HEK293 (cell line): ENCODE measurements around the gene NMD3.

ENCODE experiments used
- EGR2 ChIP-seq: fragments of 450-650 bp; formaldehyde crosslinking; IDR thresholded peaks from 2 replicates; pipeline ENCODE4 v1.5.1; 2016; ENCODE audit warnings: low read depth, missing biosample characterization, missing genetic modification characterization
- YY1 ChIP-seq: fragments of 450-650 bp; formaldehyde crosslinking; IDR thresholded peaks from 2 replicates; pipeline ENCODE4 v1.5.1; 2018; ENCODE audit warnings: missing biosample characterization, missing genetic modification characterization
- ZBTB1 ChIP-seq: fragments of 450-650 bp; formaldehyde crosslinking; IDR thresholded peaks from 2 replicates; pipeline ENCODE4 v1.5.1; 2016; ENCODE audit warnings: missing biosample characterization, missing genetic modification characterization
- ZBTB11 ChIP-seq: fragments of 450-650 bp; formaldehyde crosslinking; conservative IDR thresholded peaks from 2 replicates; pipeline ENCODE4 v1.5.1; 2016; ENCODE audit warnings: low read depth, missing biosample characterization, missing genetic modification characterization
- ZNF132 ChIP-seq: fragments of 450-650 bp; formaldehyde crosslinking; IDR thresholded peaks from 2 replicates; pipeline ENCODE4 v1.5.1; 2017; ENCODE audit warnings: missing biosample characterization, missing genetic modification characterization, borderline replicate concordance
- ZNF138 ChIP-seq: fragments of 450-650 bp; formaldehyde crosslinking; IDR thresholded peaks from 2 replicates; pipeline ENCODE4 v1.5.1; 2016; ENCODE audit warnings: missing biosample characterization, missing genetic modification characterization, borderline replicate concordance
- ZNF16 ChIP-seq: fragments of 450-650 bp; formaldehyde crosslinking; IDR thresholded peaks from 2 replicates; pipeline ENCODE4 v1.5.1; 2016; ENCODE audit warnings: low read depth, missing biosample characterization, missing genetic modification characterization
- ZNF423 ChIP-seq: fragments of 450-650 bp; formaldehyde crosslinking; IDR thresholded peaks from 2 replicates; pipeline ENCODE4 v1.5.1; 2016; ENCODE audit warnings: missing biosample characterization, missing genetic modification characterization
- ZNF548 ChIP-seq: fragments of 450-650 bp; formaldehyde crosslinking; IDR thresholded peaks from 2 replicates; pipeline ENCODE4 v1.5.1; 2016; ENCODE audit warnings: missing biosample characterization, missing genetic modification characterization
- ZNF830 ChIP-seq: fragments of 450-650 bp; IDR thresholded peaks from 2 replicates; pipeline ENCODE4 v1.5.0; 2018; ENCODE audit warnings: missing biosample characterization, missing genetic modification characterization, low read depth, mild to moderate bottlenecking, moderate library complexity
- TF ChIP-seq, protein P1 (sequence below): fragments of 450-650 bp; formaldehyde crosslinking; IDR thresholded peaks from 2 replicates; pipeline ENCODE4 v1.5.1; 2016; ENCODE audit warnings: missing biosample characterization, missing genetic modification characterization
- TF ChIP-seq, protein P2 (sequence below): IDR thresholded peaks from 2 replicates; pipeline ENCODE4 v1.6.1; 2011; ENCODE audit warnings: mild to moderate bottlenecking, low read depth, low read length, borderline replicate concordance

DNA sequence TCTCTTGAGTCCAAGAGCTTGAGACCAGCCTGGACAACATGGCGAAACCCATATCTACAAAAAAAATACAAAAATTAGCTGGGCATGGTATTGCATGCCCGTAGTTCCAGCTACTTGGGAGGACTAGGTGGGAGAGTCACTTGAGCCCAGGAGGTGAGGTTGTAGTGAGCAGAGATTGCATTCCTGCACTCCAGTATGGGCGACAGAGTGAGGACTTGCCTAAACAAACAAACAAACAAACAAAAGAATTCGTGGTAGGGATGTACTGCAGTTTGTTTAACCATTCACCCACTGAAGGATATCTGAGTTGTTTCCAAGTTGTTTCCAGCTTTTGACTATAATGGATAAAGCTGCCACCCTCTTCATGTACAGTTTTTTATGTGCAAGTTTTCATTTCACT is 7.5 kb upstream of the NMD3 start:
- TF ChIP-seq, protein P1, sequence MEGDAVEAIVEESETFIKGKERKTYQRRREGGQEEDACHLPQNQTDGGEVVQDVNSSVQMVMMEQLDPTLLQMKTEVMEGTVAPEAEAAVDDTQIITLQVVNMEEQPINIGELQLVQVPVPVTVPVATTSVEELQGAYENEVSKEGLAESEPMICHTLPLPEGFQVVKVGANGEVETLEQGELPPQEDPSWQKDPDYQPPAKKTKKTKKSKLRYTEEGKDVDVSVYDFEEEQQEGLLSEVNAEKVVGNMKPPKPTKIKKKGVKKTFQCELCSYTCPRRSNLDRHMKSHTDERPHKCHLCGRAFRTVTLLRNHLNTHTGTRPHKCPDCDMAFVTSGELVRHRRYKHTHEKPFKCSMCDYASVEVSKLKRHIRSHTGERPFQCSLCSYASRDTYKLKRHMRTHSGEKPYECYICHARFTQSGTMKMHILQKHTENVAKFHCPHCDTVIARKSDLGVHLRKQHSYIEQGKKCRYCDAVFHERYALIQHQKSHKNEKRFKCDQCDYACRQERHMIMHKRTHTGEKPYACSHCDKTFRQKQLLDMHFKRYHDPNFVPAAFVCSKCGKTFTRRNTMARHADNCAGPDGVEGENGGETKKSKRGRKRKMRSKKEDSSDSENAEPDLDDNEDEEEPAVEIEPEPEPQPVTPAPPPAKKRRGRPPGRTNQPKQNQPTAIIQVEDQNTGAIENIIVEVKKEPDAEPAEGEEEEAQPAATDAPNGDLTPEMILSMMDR (tag by site-specific recombination), result no peak
- TF ChIP-seq, protein P2, sequence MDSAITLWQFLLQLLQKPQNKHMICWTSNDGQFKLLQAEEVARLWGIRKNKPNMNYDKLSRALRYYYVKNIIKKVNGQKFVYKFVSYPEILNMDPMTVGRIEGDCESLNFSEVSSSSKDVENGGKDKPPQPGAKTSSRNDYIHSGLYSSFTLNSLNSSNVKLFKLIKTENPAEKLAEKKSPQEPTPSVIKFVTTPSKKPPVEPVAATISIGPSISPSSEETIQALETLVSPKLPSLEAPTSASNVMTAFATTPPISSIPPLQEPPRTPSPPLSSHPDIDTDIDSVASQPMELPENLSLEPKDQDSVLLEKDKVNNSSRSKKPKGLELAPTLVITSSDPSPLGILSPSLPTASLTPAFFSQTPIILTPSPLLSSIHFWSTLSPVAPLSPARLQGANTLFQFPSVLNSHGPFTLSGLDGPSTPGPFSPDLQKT, result no peak
- TF ChIP-seq ZNF423 (no peak), ZNF830 (tag by site-specific recombination) (no peak), EGR2 (tag by site-specific recombination) (no peak), ZNF16 (tag by site-specific recombination) (no peak), ZNF132 (tag by site-specific recombination) (no peak), ZBTB1 (tag by site-specific recombination) (no peak), ZBTB11 (tag by site-specific recombination) (no peak), ZNF138 (tag by site-specific recombination) (no peak), ZNF548 (no peak), YY1 (no peak)
